Activated CD4-positive, alpha-beta T cell treated with anti-CD3 and anti-CD28 coated beads, Interleukin-2, amount 10 ng/mL, durations not matched to agents 24 days and 14 days (primary cell): ENCODE results near the gene BCAM. TPM values are rescaled to one million over a fixed set of nuclear protein-coding genes. Genes with fewer than 3 reads are reported as not detected.
"Not testable (repeated sequence)": the region's sequence is repeated elsewhere in the genome, so short reads cannot be mapped to it uniquely, and the experiment has no call there.

Experiments
- DNase-seq: peaks from one replicate; pipeline ENCODE4 v3.0.0; 2022
- H3K27ac Mint-ChIP-seq: one replicate; pipeline ENCODE4 v1.8.0; 2022; ENCODE audit warnings: mild to moderate bottlenecking, mixed read lengths
- H3K27me3 Mint-ChIP-seq: one replicate; pipeline ENCODE4 v1.8.0; 2022; ENCODE audit warnings: mixed read lengths
- H3K36me3 Mint-ChIP-seq: one replicate; pipeline ENCODE4 v1.8.0; 2022; ENCODE audit warnings: low read depth, mild to moderate bottlenecking, mixed read lengths
- H3K4me1 Mint-ChIP-seq: one replicate; pipeline ENCODE4 v1.8.0; 2021; ENCODE audit warnings: mixed read lengths
- H3K4me3 Mint-ChIP-seq: one replicate; pipeline ENCODE4 v1.8.0; 2022; ENCODE audit warnings: mild to moderate bottlenecking, moderate library complexity, mixed read lengths
- H3K9me3 Mint-ChIP-seq: one replicate; pipeline ENCODE4 v1.8.0; 2021; ENCODE audit warnings: mixed read lengths
- intact Hi-C: fragments of 100-400 bp; cut with micrococcal nuclease; formaldehyde crosslinking; loops from one replicate; pipeline ENCODE4 v1.15.1; 2023
- total RNA-seq: library from RNA; stranded (reverse); gene quantifications from 2 replicates; pipeline ENCODE4 v1.2.3, GENCODE V29; 2022

BCAM gene
- total RNA-seq: not detected in 2 replicates

GRCh38 chr19:44808463-44809371 lies at the start of gene BCAM:
BCAM (plus strand) TSS chr19:44809103; CDS start chr19:44809125, 22 bp downstream.
- Mint-ChIP-seq H3K27me3 (peaks cover 12% of the 10 kb centered on the region), H3K4me3 (no peak within 1 kb of the TSS), H3K36me3 (no peaks in the 10 kb centered on the region), H3K27ac (no peak within 1 kb of the TSS), H3K4me1 (no peaks in the 10 kb centered on the region), H3K9me3 (no peaks in the 10 kb centered on the region)
- no peak for DNase-seq
- intact Hi-C loops: no loop called here

DNA sequence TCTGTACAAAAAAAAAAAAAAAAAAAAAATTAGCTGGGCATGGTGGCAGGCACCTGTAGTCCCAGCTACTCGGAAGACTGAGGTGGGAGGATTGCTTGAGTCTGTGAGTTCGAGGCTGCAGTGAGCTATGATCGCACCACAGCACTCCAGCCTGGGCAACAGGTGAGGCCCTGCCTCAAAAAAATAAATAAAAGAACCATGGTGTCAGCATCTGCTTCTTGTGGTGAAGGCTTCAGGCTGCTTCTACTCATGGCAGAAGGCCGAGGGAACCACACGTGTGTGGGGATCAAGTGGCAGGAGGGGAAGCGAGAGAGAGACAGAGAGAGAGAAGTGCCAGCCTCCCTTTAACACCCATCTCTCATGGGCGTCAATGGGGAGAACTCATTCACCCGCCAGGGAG lies 46.9 kb upstream of the BCAM start:
- H3K27me3 Mint-ChIP-seq: no peaks in the 10 kb centered on the region
- no peaks in the 10 kb centered on the region for H3K9me3 Mint-ChIP-seq
- H3K36me3 Mint-ChIP-seq: peaks cover 46% of the 10 kb centered on the region
- DNase-seq: no peak
- H3K4me1 Mint-ChIP-seq: peaks cover 36% of the 10 kb centered on the region
- H3K27ac Mint-ChIP-seq: peak overlapping the region; percentile 66
- intact Hi-C loops: no loop called here
- H3K4me3 Mint-ChIP-seq: no peak overlapping the region

DNA sequence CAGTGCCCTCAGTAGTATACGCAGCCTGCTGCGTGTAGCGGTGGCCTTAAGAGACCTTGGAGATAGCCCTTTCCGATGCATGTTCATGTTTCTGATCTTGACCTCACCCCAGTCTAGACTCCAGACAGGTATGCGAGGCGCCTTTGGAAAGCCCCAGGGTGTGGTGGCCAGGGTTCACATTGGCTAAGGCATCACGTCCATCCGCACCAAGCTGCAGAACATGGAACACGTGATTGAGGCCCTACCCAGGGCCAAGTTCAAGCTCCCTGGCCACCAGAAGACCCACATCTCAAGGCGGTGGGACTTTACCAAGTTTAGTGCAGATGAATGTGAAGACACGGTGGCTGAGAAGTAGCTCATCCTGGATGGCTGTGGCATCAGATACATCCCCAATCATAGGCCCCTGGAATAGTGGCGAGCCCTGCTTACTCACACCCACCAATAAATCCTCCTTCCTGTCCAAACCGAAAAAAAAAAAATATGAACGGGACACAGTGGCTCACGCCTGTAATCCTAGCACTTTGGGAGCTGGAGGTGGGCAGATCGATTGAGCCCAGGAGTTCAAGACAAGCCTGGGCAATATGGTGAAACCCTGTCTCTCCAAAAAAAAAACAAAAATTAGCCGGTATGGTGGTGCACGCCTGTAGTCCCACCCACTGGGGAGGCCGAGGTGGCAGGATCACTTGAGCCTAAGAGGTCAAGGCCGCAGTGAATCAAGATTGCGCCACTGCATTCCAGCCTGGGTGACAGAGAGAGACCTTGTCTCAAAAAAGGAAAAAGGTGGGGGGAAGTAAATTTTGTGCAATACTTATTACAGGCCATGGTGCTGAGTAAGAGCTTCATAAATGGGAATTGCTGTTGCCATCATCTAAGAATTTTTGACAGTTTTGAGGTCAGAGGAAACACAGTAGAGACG lies 43.6 kb upstream of the BCAM start:
- Mint-ChIP-seq H3K4me1 (peaks cover 50% of the 10 kb centered on the region), H3K27ac (no peak overlapping the region), H3K4me3 (no peak overlapping the region), H3K9me3 (peaks cover 3% of the 10 kb centered on the region), H3K36me3 (peaks cover 19% of the 10 kb centered on the region), H3K27me3 (no peaks in the 10 kb centered on the region)
- intact Hi-C loops: no loop called here
- no peak for DNase-seq

DNA sequence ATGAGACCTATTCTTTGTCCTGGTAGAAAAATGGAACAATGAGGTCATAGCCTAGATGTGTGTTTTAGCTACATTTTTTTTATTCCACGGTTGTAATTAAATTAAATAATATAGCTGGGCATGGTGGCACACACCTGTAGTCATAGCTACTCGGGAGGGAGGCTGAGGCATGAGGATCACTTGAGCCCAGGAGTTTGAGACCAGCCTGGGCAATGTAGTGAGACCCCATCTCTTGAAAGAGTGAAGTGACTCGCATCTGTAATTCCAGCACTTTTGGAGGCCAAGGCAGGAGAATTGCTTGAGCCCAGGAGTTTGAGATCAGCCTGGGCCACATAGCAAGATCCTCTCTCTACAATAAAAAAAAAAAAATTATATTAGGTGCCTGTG lies 43.0 kb upstream of the BCAM start:
- H3K4me3 Mint-ChIP-seq: no peak overlapping the region
- intact Hi-C loops: no loop called here
- peaks cover 3% of the 10 kb centered on the region for H3K9me3 Mint-ChIP-seq
- no peak for DNase-seq
- no peak overlapping the region for H3K27ac Mint-ChIP-seq
- H3K4me1 Mint-ChIP-seq: peaks cover 53% of the 10 kb centered on the region
- peaks cover 14% of the 10 kb centered on the region for H3K36me3 Mint-ChIP-seq
- no peaks in the 10 kb centered on the region for H3K27me3 Mint-ChIP-seq

DNA sequence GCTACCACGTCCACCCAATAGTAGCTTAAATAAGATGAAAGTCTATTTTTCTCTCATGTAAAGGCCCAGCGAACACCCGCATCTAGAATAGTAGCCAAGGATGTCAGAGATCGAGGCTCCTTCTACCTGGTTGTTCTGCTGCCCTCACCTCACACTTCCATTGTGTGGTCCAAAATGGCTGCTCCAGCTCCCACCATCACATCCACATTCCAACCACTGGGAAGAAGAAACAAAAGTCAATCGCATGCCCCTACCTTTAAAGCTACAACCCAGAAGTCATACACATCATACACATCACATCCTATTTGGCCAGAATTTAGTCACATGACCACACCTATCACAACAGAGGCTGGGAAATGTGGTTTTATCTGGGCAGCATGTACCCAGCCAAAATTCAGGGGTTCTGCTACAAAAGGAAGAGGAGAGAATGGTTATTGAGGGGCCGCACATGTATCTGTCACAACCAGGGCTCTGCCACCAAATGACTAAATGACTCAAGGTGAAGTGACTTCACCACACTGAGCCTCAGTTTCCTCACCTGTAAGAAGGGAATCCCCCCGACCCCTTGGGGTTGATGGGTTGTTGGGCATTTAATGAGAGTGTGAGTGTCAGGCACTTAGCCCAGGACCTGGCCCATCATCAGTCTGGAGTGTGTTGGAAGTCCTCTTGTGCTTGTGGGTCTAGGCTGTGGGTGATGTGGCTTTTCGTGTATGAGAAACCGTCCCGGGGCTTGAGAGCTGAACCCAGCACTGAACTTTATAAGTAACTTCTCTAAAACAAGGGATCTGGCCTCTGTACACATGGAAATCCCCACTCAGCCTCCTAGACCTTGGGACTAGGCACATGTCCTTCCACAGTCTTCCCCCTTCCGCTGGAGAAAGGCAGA lies 41.4 kb upstream of the BCAM start:
- H3K9me3 Mint-ChIP-seq: peaks cover 3% of the 10 kb centered on the region
- H3K27ac Mint-ChIP-seq: no peak overlapping the region
- no peaks in the 10 kb centered on the region for H3K27me3 Mint-ChIP-seq
- H3K4me3 Mint-ChIP-seq: peak overlapping the region; percentile 2
- H3K36me3 Mint-ChIP-seq: peaks cover 6% of the 10 kb centered on the region
- peaks cover 52% of the 10 kb centered on the region for H3K4me1 Mint-ChIP-seq
- DNase-seq: peak; percentile 70
- intact Hi-C loops: no loop called here

DNA sequence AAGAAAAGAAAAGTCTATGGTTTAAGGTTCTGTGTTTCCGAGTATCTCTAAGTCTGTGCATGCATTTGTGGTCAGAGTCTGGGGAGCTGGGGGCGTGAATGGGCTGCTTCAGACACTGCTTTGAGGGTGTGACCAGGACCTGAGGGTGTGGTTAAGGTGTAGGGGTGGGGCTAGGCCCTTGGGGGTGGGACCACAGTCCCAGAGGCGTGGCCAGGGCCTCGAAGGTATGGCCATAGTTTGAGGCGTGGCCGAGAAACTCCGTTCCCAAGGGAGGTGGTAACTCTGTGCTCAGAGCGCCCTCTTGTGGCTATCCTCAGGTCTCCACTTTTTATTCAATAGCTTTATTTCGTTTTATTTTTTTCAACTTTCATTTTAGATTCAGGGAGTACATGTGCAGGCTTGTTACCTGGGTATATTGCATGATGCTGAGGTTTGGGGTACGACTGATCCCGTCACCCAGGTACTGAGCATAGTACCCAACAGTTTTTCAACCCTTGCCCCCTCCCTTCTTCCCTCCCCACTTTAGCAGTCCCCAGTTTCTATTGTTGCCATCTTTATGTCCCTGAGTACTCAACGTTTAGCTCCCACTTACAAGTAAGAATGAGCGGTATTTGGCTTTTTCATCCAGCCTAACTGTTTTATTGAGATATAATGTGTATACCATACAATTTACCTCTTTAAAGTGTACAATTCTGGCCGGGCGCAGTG lies 38.2 kb upstream of the BCAM start:
- peak overlapping the region; percentile 34 for H3K27ac Mint-ChIP-seq
- peaks cover 3% of the 10 kb centered on the region for H3K9me3 Mint-ChIP-seq
- H3K4me3 Mint-ChIP-seq: peak overlapping the region; percentile 47
- peak; percentile 99 for DNase-seq
- intact Hi-C loops: loop anchor here (1.0 kb wide), 5 partner anchors 17 to 113 kb away; no protein-coding TSS in a partner anchor
- peaks cover 8% of the 10 kb centered on the region for H3K27me3 Mint-ChIP-seq
- no peaks in the 10 kb centered on the region for H3K36me3 Mint-ChIP-seq
- peaks cover 33% of the 10 kb centered on the region for H3K4me1 Mint-ChIP-seq

- H3K4me3 Mint-ChIP-seq, DNase-seq, H3K9me3 Mint-ChIP-seq, H3K27ac Mint-ChIP-seq, H3K27me3 Mint-ChIP-seq, H3K36me3 Mint-ChIP-seq, intact Hi-C loops: not testable (repeated sequence)
- peaks cover 32% of the 10 kb centered on the region for H3K4me1 Mint-ChIP-seq
Measured at GRCh38 chr19:44772144-44772543, 36.8 kb upstream of the BCAM start.

GRCh38 chr19:44772959-44773358 lies 35.9 kb upstream of the BCAM start:
- DNase-seq: no peak
- intact Hi-C loops: no loop called here
- Mint-ChIP-seq H3K4me3 (no peak overlapping the region), H3K9me3 (no peaks in the 10 kb centered on the region), H3K27ac (no peak overlapping the region), H3K27me3 (peaks cover 9% of the 10 kb centered on the region), H3K4me1 (peaks cover 24% of the 10 kb centered on the region), H3K36me3 (no peaks in the 10 kb centered on the region)

DNA sequence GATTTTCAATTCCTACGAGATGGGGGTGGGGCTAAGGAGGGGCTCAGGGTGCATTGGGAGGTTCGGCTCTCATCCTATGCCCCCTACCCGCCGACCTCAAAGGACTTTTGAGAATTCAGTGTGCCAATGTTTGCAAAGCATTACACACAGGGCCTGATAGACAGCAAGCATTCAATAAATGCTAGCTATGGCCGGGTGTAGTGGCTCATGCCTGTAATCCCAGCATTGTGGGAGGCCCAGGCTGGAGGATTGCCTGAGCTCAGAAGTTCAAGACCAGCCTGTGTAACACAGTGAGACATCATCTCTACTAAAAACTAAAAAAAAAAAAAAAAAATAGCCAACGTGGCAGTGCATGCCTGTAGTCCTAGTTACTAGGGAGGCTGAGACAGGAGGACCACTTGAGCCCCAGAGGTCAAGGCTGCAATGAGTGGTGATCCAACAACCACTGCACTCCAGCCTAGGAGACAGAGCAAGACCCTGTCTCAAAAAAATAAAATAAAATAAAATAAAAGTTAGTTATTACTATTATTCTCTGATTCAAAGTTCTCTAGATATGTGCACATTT lies 33.1 kb upstream of the BCAM start:
- no peak overlapping the region for H3K27ac Mint-ChIP-seq
- H3K4me3 Mint-ChIP-seq: no peak overlapping the region
- intact Hi-C loops: no loop called here
- no peaks in the 10 kb centered on the region for H3K36me3 Mint-ChIP-seq
- H3K4me1 Mint-ChIP-seq: peaks cover 2% of the 10 kb centered on the region
- H3K27me3 Mint-ChIP-seq: peaks cover 9% of the 10 kb centered on the region
- no peak for DNase-seq
- H3K9me3 Mint-ChIP-seq: no peaks in the 10 kb centered on the region

DNA sequence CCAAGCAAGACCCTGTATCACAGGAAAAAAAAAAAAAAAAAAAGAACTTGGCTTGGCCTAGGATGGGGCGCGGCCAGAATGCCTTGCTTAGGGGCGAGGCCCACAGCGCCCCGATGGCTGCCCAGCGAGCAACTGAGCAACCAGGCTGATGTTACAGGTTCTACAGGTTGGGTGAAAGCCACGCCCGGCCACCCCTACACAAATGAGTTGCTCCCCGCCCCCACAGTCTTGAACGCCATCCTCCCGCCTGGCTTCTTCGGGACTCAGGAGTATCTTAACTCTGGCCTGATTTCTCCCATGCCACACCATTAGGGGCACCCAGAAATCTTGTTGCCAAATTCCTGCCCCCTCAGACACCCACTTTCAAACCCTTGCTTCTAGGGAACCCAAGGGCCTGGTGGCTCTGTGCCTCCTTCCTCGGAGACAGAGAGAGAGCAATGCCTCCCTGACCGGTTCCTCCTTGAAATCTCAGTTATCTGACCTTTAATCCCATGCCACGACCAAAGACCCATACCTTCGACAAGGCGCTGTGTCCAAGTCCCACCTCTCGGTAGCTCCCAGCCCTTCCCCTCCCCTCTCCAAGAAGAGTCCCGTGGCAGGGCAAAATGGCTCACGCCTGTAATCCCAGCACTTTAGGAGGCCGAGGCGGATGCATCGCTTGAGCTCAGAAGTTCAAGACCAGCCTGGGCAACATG lies 32.4 kb upstream of the BCAM start:
- H3K27me3 Mint-ChIP-seq: peaks cover 9% of the 10 kb centered on the region
- H3K36me3 Mint-ChIP-seq: no peaks in the 10 kb centered on the region
- H3K9me3 Mint-ChIP-seq: no peaks in the 10 kb centered on the region
- DNase-seq: no peak
- no peak overlapping the region for H3K4me3 Mint-ChIP-seq
- H3K4me1 Mint-ChIP-seq: no peaks in the 10 kb centered on the region
- no peak overlapping the region for H3K27ac Mint-ChIP-seq
- intact Hi-C loops: no loop called here

- Mint-ChIP-seq H3K4me1 (no peaks in the 10 kb centered on the region), H3K27ac (no peak within 1 kb of the TSS), H3K36me3 (no peaks in the 10 kb centered on the region), H3K27me3 (peaks cover 9% of the 10 kb centered on the region), H3K9me3 (no peaks in the 10 kb centered on the region), H3K4me3 (no peak within 1 kb of the TSS)
- intact Hi-C loops: no loop called here
- no peak for DNase-seq
Measured at GRCh38 chr19:44777715-44778347, 31.1 kb upstream of the BCAM start, which contains the start of gene CBLC. CBLC (plus strand) TSS chr19:44777890; CDS start chr19:44777932, 42 bp downstream.

DNA sequence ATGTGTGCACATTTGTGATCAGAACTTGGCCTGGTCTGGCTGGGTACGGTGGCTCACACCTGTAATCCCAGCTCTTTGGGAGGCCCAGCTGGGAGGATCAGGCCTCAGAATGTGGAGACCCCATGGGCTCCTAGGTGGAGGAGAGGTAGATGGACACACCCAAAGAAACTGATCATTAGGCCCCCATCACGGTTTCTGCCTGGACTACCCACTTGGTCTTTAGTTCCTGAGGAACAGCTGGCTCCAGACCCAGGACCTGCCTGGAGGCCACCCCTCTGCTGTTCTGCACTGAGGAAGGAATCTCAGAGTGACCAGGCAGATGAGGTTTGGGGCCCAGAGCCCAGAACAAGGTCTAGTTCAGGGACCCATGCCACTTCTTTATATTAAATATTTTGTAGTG lies 29.8 kb upstream of the BCAM start:
- Mint-ChIP-seq H3K9me3 (no peaks in the 10 kb centered on the region), H3K27me3 (peaks cover 4% of the 10 kb centered on the region), H3K27ac (no peak overlapping the region), H3K36me3 (no peaks in the 10 kb centered on the region), H3K4me1 (peaks cover under 1% of the 10 kb centered on the region), H3K4me3 (no peak overlapping the region)
- intact Hi-C loops: no loop called here
- no peak for DNase-seq
